Prostate gland (tissue), 2 donors: ENCODE data around the gene ATP5F1C. TPM values are rescaled to one million over a fixed set of nuclear protein-coding genes. Genes with fewer than 3 reads are reported as not detected.
"Not testable (repeated sequence)": the region's sequence is repeated elsewhere in the genome, so short reads cannot be mapped to it uniquely, and the experiment has no call there.

ENCODE experiments used
- DNase-seq: peaks from one replicate; pipeline ENCODE4 v3.0.0-alpha.2; 2019; ENCODE audit warnings: low spot score
- H3K27ac ChIP-seq, 2 donors: fragments of 200-600 bp; sonication (generic); 2 replicates each; pipeline ENCODE4 v1.5.1; 2017 to 2019
- H3K27me3 ChIP-seq: fragments of 200-600 bp; sonication (generic); replicated peaks from 2 replicates; pipeline ENCODE4 v1.5.1; 2019; ENCODE audit not compliant: insufficient read depth
- H3K36me3 ChIP-seq, 2 donors: fragments of 200-600 bp; sonication (generic); 1 replicate in 1 of 2; 2 replicates in 1 of 2; pipeline versions ENCODE4 v1.5.1 to v1.8.1; 2017 to 2019
- H3K4me1 ChIP-seq: fragments of 200-600 bp; sonication (generic); replicated peaks from 2 replicates; pipeline ENCODE4 v1.5.1; 2019
- H3K4me3 ChIP-seq, 2 donors: fragments of 200-600 bp; sonication (generic); 2 replicates each; pipeline ENCODE4 v1.5.1; 2017 to 2019
- H3K9me3 ChIP-seq: fragments of 200-600 bp; sonication (generic); 2 replicates; pipeline ENCODE4 v1.5.1; 2017
- CTCF ChIP-seq, 4 experiments: fragments of 200-600 bp in 2 of 4; fragments of 450-650 bp in 2 of 4; sonication (generic) in 2 of 4; IDR thresholded peaks; 1 replicate in 3 of 4; 2 replicates in 1 of 4; pipeline ENCODE4 v1.5.1; 2016 to 2019; ENCODE audit warnings: antibody characterized with exemption in 4 of 4, mild to moderate bottlenecking in 2 of 4, moderate library complexity in 2 of 4
- POLR2A ChIP-seq: fragments of 450-650 bp; IDR thresholded peaks from one replicate; pipeline ENCODE4 v1.6.1; 2016; ENCODE audit warnings: antibody characterized with exemption, mild to moderate bottlenecking
- POLR2AphosphoS5 ChIP-seq: sonication (generic); formaldehyde crosslinking; IDR thresholded peaks from one replicate; pipeline ENCODE4 v1.6.1; 2017; ENCODE audit warnings: antibody characterized with exemption
- WGBS: methylation state at CpG from one replicate; pipeline ENCODE4 v1.1.5; 2018; 5-methylcytosine and 5-hydroxymethylcytosine counted together
- intact Hi-C: fragments of 100-400 bp; cut with DNase I; formaldehyde crosslinking; loops from one replicate; pipeline ENCODE4 v1.14.2; 2022
- total RNA-seq, 2 donors: library from RNA; depleted of rRNA; stranded (reverse); fragments of >200 nt; gene quantifications; one replicate each; pipeline ENCODE4 v1.1.0, GENCODE V29; 2016

Gene ATP5F1C
- total RNA-seq, 2 donors from 2014 or later: 207 to 239 TPM

GRCh38 chr10:7767209-7767608 lies 20.8 kb upstream of the ATP5F1C start:
- no peak overlapping the region for H3K27ac ChIP-seq
- H3K9me3 ChIP-seq: no peaks in the 10 kb centered on the region
- 97% methylated on average over 10 of the region's 10 CpGs for WGBS
- H3K4me1 ChIP-seq: no peaks in the 10 kb centered on the region
- H3K4me3 ChIP-seq: no peak overlapping the region
- intact Hi-C loops: no loop called here
- H3K36me3 ChIP-seq: no peaks in the 10 kb centered on the region
- no peak for DNase-seq
- TF ChIP-seq POLR2A: no peak
- TF ChIP-seq CTCF (IDR thresholded peaks at IDR 0.05): no peak
- no peak for TF ChIP-seq POLR2AphosphoS5
- H3K27me3 ChIP-seq: no peaks in the 10 kb centered on the region

GRCh38 chr10:7768417-7768816 lies 19.6 kb upstream of the ATP5F1C start:
- no peak for DNase-seq
- no peaks in the 10 kb centered on the region for H3K36me3 ChIP-seq
- TF ChIP-seq POLR2AphosphoS5: no peak
- no peak for TF ChIP-seq CTCF (IDR thresholded peaks at IDR 0.05)
- no peak for TF ChIP-seq POLR2A
- intact Hi-C loops: no loop called here
- 95% methylated on average over 7 of the region's 7 CpGs for WGBS
- H3K27ac ChIP-seq: no peak overlapping the region
- H3K9me3 ChIP-seq: no peaks in the 10 kb centered on the region
- H3K4me1 ChIP-seq: no peaks in the 10 kb centered on the region
- no peak overlapping the region for H3K4me3 ChIP-seq
- no peaks in the 10 kb centered on the region for H3K27me3 ChIP-seq

GRCh38 chr10:7773845-7774801 lies 13.9 kb upstream of the ATP5F1C start:
- DNase-seq: peak; percentile 88
- intact Hi-C loops: no loop called here
- TF ChIP-seq POLR2AphosphoS5 (peak; percentile 66), POLR2A (no peak)
- WGBS: 41% methylated on average over 10 of the region's 10 CpGs
- Histone ChIP-seq H3K36me3 (peaks cover 0 to 3% of the 10 kb centered on the region in 2 donors), H3K27ac (no peak overlapping the region), H3K4me1 (no peaks in the 10 kb centered on the region), H3K4me3 (no peak overlapping the region), H3K9me3 (no peaks in the 10 kb centered on the region), H3K27me3 (no peaks in the 10 kb centered on the region)

GRCh38 chr10:7776777-7777176 lies 11.2 kb upstream of the ATP5F1C start:
- no peaks in the 10 kb centered on the region for H3K27me3 ChIP-seq
- 97% methylated on average over 2 of the region's 2 CpGs for WGBS
- H3K27ac ChIP-seq: no peak overlapping the region
- no peaks in the 10 kb centered on the region for H3K9me3 ChIP-seq
- H3K4me1 ChIP-seq: no peaks in the 10 kb centered on the region
- TF ChIP-seq POLR2A: no peak
- no peak for TF ChIP-seq POLR2AphosphoS5
- TF ChIP-seq CTCF (IDR thresholded peaks at IDR 0.05): no peak
- intact Hi-C loops: no loop called here
- no peak for DNase-seq
- H3K36me3 ChIP-seq: peaks cover 0 to 3% of the 10 kb centered on the region in 2 donors
- no peak overlapping the region for H3K4me3 ChIP-seq

- H3K27me3 ChIP-seq: not testable (repeated sequence)
- WGBS: 96% methylated on average over 6 of the region's 6 CpGs
Measured at GRCh38 chr10:7782194-7782593, 5.8 kb upstream of the ATP5F1C start.

GRCh38 chr10:7786430-7786829 lies 1.5 kb upstream of the ATP5F1C start:
- TF ChIP-seq POLR2A: no peak
- no peak for TF ChIP-seq POLR2AphosphoS5
- TF ChIP-seq CTCF (IDR thresholded peaks at IDR 0.05): no peak
- Histone ChIP-seq H3K4me1 (no peaks in the 10 kb centered on the region), H3K36me3 (no peaks in the 10 kb centered on the region), H3K9me3 (no peaks in the 10 kb centered on the region), H3K27me3 (no peaks in the 10 kb centered on the region), H3K27ac (no peak overlapping the region), H3K4me3 (no peak overlapping the region)
- intact Hi-C loops: no loop called here
- WGBS: 77% methylated on average over 3 of the region's 3 CpGs
- DNase-seq: no peak

More at GRCh38 chr10:7782194-7782593, 5.8 kb upstream of the ATP5F1C start:
- DNase-seq, H3K9me3 ChIP-seq, intact Hi-C loops, H3K4me3 ChIP-seq, H3K4me1 ChIP-seq, H3K27ac ChIP-seq, H3K36me3 ChIP-seq: not testable (repeated sequence)
